Gastrocnemius medialis (tissue), 4 donors: ENCODE data around the gene GSAP.

Experiments used
- POLR2A ChIP-seq, 2 donors: fragments of 450-650 bp; IDR thresholded peaks; one replicate each; pipeline ENCODE4 v1.6.1; 2017; ENCODE audit warnings: antibody characterized with exemption in 2 of 2, mild to moderate bottlenecking in 2 of 2, moderate library complexity in 2 of 2
- TF ChIP-seq, protein P1 (sequence below), 5 experiments: fragments of 450-650 bp in 3 of 5; fragments of 200-600 bp in 2 of 5; sonication (generic) in 2 of 5; IDR thresholded peaks in 4 of 5; conservative IDR thresholded peaks in 1 of 5; 1 replicate in 4 of 5; 2 replicates in 1 of 5; pipeline ENCODE4 v1.5.1; 2016 to 2019; ENCODE audit warnings: antibody characterized with exemption in 5 of 5, mild to moderate bottlenecking in 3 of 5, moderate library complexity in 3 of 5

DNA sequence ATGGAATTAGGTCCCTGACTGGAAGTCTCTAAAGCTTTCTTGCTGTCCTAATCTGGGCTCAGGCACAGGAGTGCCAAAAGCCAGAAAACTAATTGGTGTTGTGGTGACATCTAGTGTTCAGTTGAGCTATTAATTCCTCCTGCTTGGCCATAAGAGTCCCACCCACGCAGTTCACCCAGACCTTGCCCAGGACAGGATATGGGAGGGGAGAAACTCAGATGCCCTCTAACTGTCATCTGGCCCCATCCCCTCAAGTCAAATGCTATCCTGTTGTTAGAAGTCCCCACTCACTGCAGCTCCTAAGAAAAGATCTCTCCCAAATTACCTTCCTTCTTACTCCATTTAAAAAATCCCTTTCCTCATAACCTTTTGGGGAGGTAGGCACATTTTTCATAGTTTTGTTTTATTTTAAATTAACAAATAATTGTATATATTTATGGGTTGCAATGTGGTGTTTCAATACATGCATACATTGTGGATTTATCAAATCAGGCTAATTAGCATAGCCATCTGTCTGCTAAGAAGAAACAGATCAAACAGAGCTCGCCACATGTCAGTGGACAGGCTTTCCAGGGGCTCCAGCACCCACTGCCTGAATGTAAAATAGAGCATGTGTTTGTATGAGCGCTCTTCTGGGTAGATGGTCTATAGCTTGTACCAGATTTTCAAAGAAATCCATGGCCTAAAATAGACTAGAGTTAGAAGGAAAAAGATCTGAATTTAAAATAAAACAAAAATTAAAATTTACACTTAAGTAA, 84.0 kb downstream of the GSAP start:
- TF ChIP-seq, protein P1, sequence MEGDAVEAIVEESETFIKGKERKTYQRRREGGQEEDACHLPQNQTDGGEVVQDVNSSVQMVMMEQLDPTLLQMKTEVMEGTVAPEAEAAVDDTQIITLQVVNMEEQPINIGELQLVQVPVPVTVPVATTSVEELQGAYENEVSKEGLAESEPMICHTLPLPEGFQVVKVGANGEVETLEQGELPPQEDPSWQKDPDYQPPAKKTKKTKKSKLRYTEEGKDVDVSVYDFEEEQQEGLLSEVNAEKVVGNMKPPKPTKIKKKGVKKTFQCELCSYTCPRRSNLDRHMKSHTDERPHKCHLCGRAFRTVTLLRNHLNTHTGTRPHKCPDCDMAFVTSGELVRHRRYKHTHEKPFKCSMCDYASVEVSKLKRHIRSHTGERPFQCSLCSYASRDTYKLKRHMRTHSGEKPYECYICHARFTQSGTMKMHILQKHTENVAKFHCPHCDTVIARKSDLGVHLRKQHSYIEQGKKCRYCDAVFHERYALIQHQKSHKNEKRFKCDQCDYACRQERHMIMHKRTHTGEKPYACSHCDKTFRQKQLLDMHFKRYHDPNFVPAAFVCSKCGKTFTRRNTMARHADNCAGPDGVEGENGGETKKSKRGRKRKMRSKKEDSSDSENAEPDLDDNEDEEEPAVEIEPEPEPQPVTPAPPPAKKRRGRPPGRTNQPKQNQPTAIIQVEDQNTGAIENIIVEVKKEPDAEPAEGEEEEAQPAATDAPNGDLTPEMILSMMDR (IDR thresholded peaks at IDR 0.05 in 4 of 5, conservative IDR thresholded peaks at IDR 0.05 in 1 of 5), result peak; percentile 61 to 75 (median 71)
- TF ChIP-seq POLR2A (IDR thresholded peaks at IDR 0.05), result no peak
